Trophoblast cell (in vitro differentiated cells and primary cell): ENCODE measurements around the gene HSPA12B.

Experiments used
- DNase-seq, 2 donors: peaks; one replicate each; pipeline ENCODE4 v3.0.0-alpha.2; 2016
- H2AFZ ChIP-seq: 2 replicates; pipeline ENCODE4 v1.6.1; 2013; ENCODE audit warnings: low read length, moderate library complexity, mild to moderate bottlenecking; ENCODE audit not compliant: insufficient read depth, poor library complexity
- H2AK5ac ChIP-seq: 2 replicates; pipeline ENCODE4 v1.6.1; 2013; ENCODE audit warnings: mild to moderate bottlenecking, low read length
- H2BK120ac ChIP-seq: 2 replicates; pipeline ENCODE4 v1.6.1; 2013; ENCODE audit warnings: low read length, mild to moderate bottlenecking, moderate library complexity; ENCODE audit not compliant: insufficient read depth, poor library complexity
- H2BK12ac ChIP-seq: 2 replicates; pipeline ENCODE4 v1.6.1; 2013; ENCODE audit warnings: mild to moderate bottlenecking, low read length, moderate library complexity
- H2BK5ac ChIP-seq: 2 replicates; pipeline ENCODE4 v1.6.1; 2013; ENCODE audit warnings: low read length, low read depth, moderate library complexity, mild to moderate bottlenecking; ENCODE audit not compliant: poor library complexity
- H3K14ac ChIP-seq: 2 replicates; pipeline ENCODE4 v1.6.1; 2013; ENCODE audit warnings: mild to moderate bottlenecking, low read length
- H3K18ac ChIP-seq: 2 replicates; pipeline ENCODE4 v1.6.1; 2013; ENCODE audit warnings: mild to moderate bottlenecking, low read length
- H3K23ac ChIP-seq: 2 replicates; pipeline ENCODE4 v1.6.1; 2013; ENCODE audit warnings: low read length
- H3K27ac ChIP-seq: 2 replicates; pipeline ENCODE4 v1.5.1; 2013; ENCODE audit warnings: low read depth, mild to moderate bottlenecking, inconsistent platforms, low read length, moderate library complexity
- H3K27me3 ChIP-seq: 2 replicates; pipeline ENCODE4 v1.6.1; 2013; ENCODE audit warnings: inconsistent platforms, mild to moderate bottlenecking, low read length, moderate library complexity; ENCODE audit not compliant: insufficient read depth
- H3K36me3 ChIP-seq, 2 experiments: 1 replicate in 1 of 2; 2 replicates in 1 of 2; pipeline ENCODE4 v1.6.1; 2013; ENCODE audit warnings: low read length in 2 of 2, mild to moderate bottlenecking in 2 of 2, moderate library complexity in 1 of 2; ENCODE audit not compliant: insufficient read depth in 2 of 2, control insufficient read depth in 1 of 2
- H3K4ac ChIP-seq: 2 replicates; pipeline ENCODE4 v1.6.1; 2013; ENCODE audit warnings: low read depth, mild to moderate bottlenecking, low read length, moderate library complexity
- H3K4me1 ChIP-seq, 2 experiments: 1 replicate in 1 of 2; 2 replicates in 1 of 2; pipeline ENCODE4 v1.6.1; 2013; ENCODE audit warnings: low read length in 2 of 2, mild to moderate bottlenecking in 2 of 2, moderate library complexity in 1 of 2; ENCODE audit not compliant: insufficient read depth in 2 of 2, control insufficient read depth in 1 of 2
- H3K4me2 ChIP-seq: 2 replicates; pipeline ENCODE4 v1.6.1; 2013; ENCODE audit warnings: inconsistent platforms, mild to moderate bottlenecking, low read length, moderate library complexity
- H3K4me3 ChIP-seq: 2 replicates; pipeline ENCODE4 v1.5.1; 2013; ENCODE audit warnings: mild to moderate bottlenecking, low read depth, low read length, inconsistent platforms
- H3K79me1 ChIP-seq: one replicate; pipeline ENCODE4 v1.6.1; 2013; ENCODE audit warnings: low read length
- H3K79me2 ChIP-seq: 2 replicates; pipeline ENCODE4 v1.6.1; 2013; ENCODE audit warnings: low read length, mild to moderate bottlenecking; ENCODE audit not compliant: control insufficient read depth, insufficient read depth, poor library complexity
- H3K9ac ChIP-seq: 2 replicates; pipeline ENCODE4 v1.6.1; 2013; ENCODE audit warnings: mild to moderate bottlenecking, low read length
- H3K9me3 ChIP-seq: 2 replicates; pipeline ENCODE4 v1.6.1; 2013; ENCODE audit warnings: low read depth, mild to moderate bottlenecking, control low read depth, inconsistent platforms, low read length; ENCODE audit not compliant: insufficient read depth
- H4K12ac ChIP-seq: 2 replicates; pipeline ENCODE4 v1.6.1; 2013; ENCODE audit warnings: low read depth, mild to moderate bottlenecking, low read length, moderate library complexity
- H4K8ac ChIP-seq: 2 replicates; pipeline ENCODE4 v1.6.1; 2013; ENCODE audit warnings: low read depth, mild to moderate bottlenecking, low read length, moderate library complexity
- H4K91ac ChIP-seq: one replicate; pipeline ENCODE4 v1.6.1; 2013; ENCODE audit warnings: low read depth, mild to moderate bottlenecking, low read length, moderate library complexity
- WGBS: extraction: QIAGEN DNeasy Blood & Tissue Kit; methylation state at CpG from one replicate; pipeline ENCODE4 v1.1.7; 2013; ENCODE audit warnings: missing lambda C conversion rate; ENCODE audit not compliant: insufficient read length, insufficient coverage; ENCODE audit errors: extremely low coverage; 5-methylcytosine and 5-hydroxymethylcytosine counted together

Gene HSPA12B

GRCh38 chr20:3744037-3744436 lies 11.6 kb downstream of the HSPA12B start:
- H3K79me2 ChIP-seq: no peaks in the 10 kb centered on the region
- H3K4me3 ChIP-seq: no peak overlapping the region
- H2BK120ac ChIP-seq: no peak overlapping the region
- no peak overlapping the region for H3K14ac ChIP-seq
- no peaks in the 10 kb centered on the region for H3K79me1 ChIP-seq
- no peak overlapping the region for H3K4me2 ChIP-seq
- H3K4ac ChIP-seq: no peak overlapping the region
- H4K8ac ChIP-seq: no peak overlapping the region
- no peak overlapping the region for H3K27ac ChIP-seq
- no peak overlapping the region for H4K91ac ChIP-seq
- H3K23ac ChIP-seq: no peak overlapping the region
- no peak for DNase-seq
- peaks cover 0 to 2% of the 10 kb centered on the region in 2 experiments for H3K4me1 ChIP-seq
- no peak overlapping the region for H3K18ac ChIP-seq
- no peak overlapping the region for H2BK5ac ChIP-seq
- H4K12ac ChIP-seq: no peak overlapping the region
- no peak overlapping the region for H2BK12ac ChIP-seq
- no peak overlapping the region for H3K9ac ChIP-seq
- WGBS: no CpG with 5 or more reads among the region's 1 CpG
- H3K36me3 ChIP-seq: no peaks in the 10 kb centered on the region
- no peak overlapping the region for H2AFZ ChIP-seq
- peaks cover 4% of the 10 kb centered on the region for H3K27me3 ChIP-seq
- peaks cover 7% of the 10 kb centered on the region for H3K9me3 ChIP-seq
- H2AK5ac ChIP-seq: no peak overlapping the region

GRCh38 chr20:3744806-3745685 lies 12.6 kb downstream of the HSPA12B start:
- no peaks in the 10 kb centered on the region for H3K79me1 ChIP-seq
- no CpG with 5 or more reads among the region's 45 CpGs for WGBS

GRCh38 chr20:3745686-3746173 lies 13.2 kb downstream of the HSPA12B start:
- H3K4me1 ChIP-seq: peaks cover 3 to 5% of the 10 kb centered on the region in 2 experiments
- no peak for DNase-seq
- no peak overlapping the region for H4K91ac ChIP-seq
- H3K14ac ChIP-seq: no peak overlapping the region
- peaks cover 7% of the 10 kb centered on the region for H3K9me3 ChIP-seq
- no peak overlapping the region for H3K4me3 ChIP-seq
- H3K18ac ChIP-seq: no peak overlapping the region
- H3K23ac ChIP-seq: no peak overlapping the region
- H3K36me3 ChIP-seq: no peaks in the 10 kb centered on the region
- H3K4ac ChIP-seq: no peak overlapping the region
- WGBS: no CpG with 5 or more reads among the region's 11 CpGs
- no peak overlapping the region for H2BK5ac ChIP-seq
- peaks cover 20% of the 10 kb centered on the region for H3K27me3 ChIP-seq
- no peak overlapping the region for H3K9ac ChIP-seq
- H3K27ac ChIP-seq: no peak overlapping the region
- H4K8ac ChIP-seq: no peak overlapping the region
- no peak overlapping the region for H4K12ac ChIP-seq
- H3K4me2 ChIP-seq: no peak overlapping the region
- no peak overlapping the region for H2AFZ ChIP-seq
- no peak overlapping the region for H2BK120ac ChIP-seq
- H2BK12ac ChIP-seq: no peak overlapping the region
- H3K79me2 ChIP-seq: no peaks in the 10 kb centered on the region
- no peaks in the 10 kb centered on the region for H3K79me1 ChIP-seq
- H2AK5ac ChIP-seq: no peak overlapping the region

More at GRCh38 chr20:3744806-3745685, 12.6 kb downstream of the HSPA12B start:
- H3K4me1 ChIP-seq: peaks cover 3 to 5% of the 10 kb centered on the region in 2 experiments
- peak overlapping the region; percentile 15 for H3K4me2 ChIP-seq
- H4K12ac ChIP-seq: no peak overlapping the region
- H3K4me3 ChIP-seq: no peak overlapping the region
- H2AK5ac ChIP-seq: no peak overlapping the region
- no peak overlapping the region for H3K18ac ChIP-seq
- H4K8ac ChIP-seq: peak overlapping the region; percentile 42
- no peak overlapping the region for H3K14ac ChIP-seq
- no peak overlapping the region for H2BK5ac ChIP-seq
- H3K23ac ChIP-seq: no peak overlapping the region
- H3K27me3 ChIP-seq: peaks cover 13% of the 10 kb centered on the region
- H2AFZ ChIP-seq: peak overlapping the region; percentile 78
- H3K36me3 ChIP-seq: no peaks in the 10 kb centered on the region
- H2BK120ac ChIP-seq: no peak overlapping the region
- peaks cover 7% of the 10 kb centered on the region for H3K9me3 ChIP-seq
- no peak overlapping the region for H2BK12ac ChIP-seq
- DNase-seq: peak; percentile 90 to 92
- H3K27ac ChIP-seq: no peak overlapping the region
- no peak overlapping the region for H3K9ac ChIP-seq
- no peak overlapping the region for H4K91ac ChIP-seq
- no peak overlapping the region for H3K4ac ChIP-seq
- no peaks in the 10 kb centered on the region for H3K79me2 ChIP-seq

GRCh38 chr20:3747471-3747870 lies 15.0 kb downstream of the HSPA12B start:
- no CpG with 5 or more reads among the region's 2 CpGs for WGBS
- no peak overlapping the region for H2AK5ac ChIP-seq
- no peak overlapping the region for H2BK5ac ChIP-seq
- H2AFZ ChIP-seq: no peak overlapping the region
- peaks cover 36% of the 10 kb centered on the region for H3K27me3 ChIP-seq
- H3K4ac ChIP-seq: no peak overlapping the region
- H4K91ac ChIP-seq: no peak overlapping the region
- H3K18ac ChIP-seq: no peak overlapping the region
- H3K4me2 ChIP-seq: no peak overlapping the region
- no peaks in the 10 kb centered on the region for H3K79me2 ChIP-seq
- no peak overlapping the region for H4K12ac ChIP-seq
- no peak overlapping the region for H3K23ac ChIP-seq
- H4K8ac ChIP-seq: no peak overlapping the region
- H3K4me1 ChIP-seq: peaks cover 3 to 8% of the 10 kb centered on the region in 2 experiments
- H2BK12ac ChIP-seq: no peak overlapping the region
- peaks cover 14% of the 10 kb centered on the region for H3K9me3 ChIP-seq
- H3K27ac ChIP-seq: no peak overlapping the region
- no peak overlapping the region for H2BK120ac ChIP-seq
- no peaks in the 10 kb centered on the region for H3K36me3 ChIP-seq
- no peak for DNase-seq
- H3K14ac ChIP-seq: no peak overlapping the region
- H3K9ac ChIP-seq: no peak overlapping the region
- H3K79me1 ChIP-seq: no peaks in the 10 kb centered on the region
- H3K4me3 ChIP-seq: no peak overlapping the region
